Loucy (cell line): Measurements from ENCODE around the gene ETNK2.

Experiments
- H2AFZ ChIP-seq: fragments of 200-600 bp; sonication (generic); 2 replicates; pipeline ENCODE4 v1.6.0; 2016; ENCODE audit warnings: antibody characterized with exemption, mild to moderate bottlenecking, low read length, moderate library complexity
- H3F3A ChIP-seq: fragments of 200-600 bp; 2 replicates; pipeline ENCODE4 v1.6.0; 2016; ENCODE audit warnings: antibody characterized with exemption, low read depth, mild to moderate bottlenecking
- H3K27me3 ChIP-seq: fragments of 200-600 bp; sonication (generic); 2 replicates; pipeline ENCODE4 v1.6.1; 2014; ENCODE audit warnings: low read length, mild to moderate bottlenecking; ENCODE audit not compliant: insufficient read depth, poor library complexity, severe bottlenecking
- H3K36me3 ChIP-seq: fragments of 200-600 bp; sonication (generic); 2 replicates; pipeline ENCODE4 v1.6.1; 2016; ENCODE audit warnings: low read length; ENCODE audit not compliant: insufficient read depth
- H3K4me1 ChIP-seq: fragments of 200-600 bp; sonication (generic); 2 replicates; pipeline ENCODE4 v1.5.1; 2014; ENCODE audit warnings: low read length, mild to moderate bottlenecking; ENCODE audit not compliant: insufficient read depth, poor library complexity, severe bottlenecking
- H3K4me2 ChIP-seq: fragments of 200-600 bp; sonication (generic); 2 replicates; pipeline ENCODE4 v1.6.0; 2014; ENCODE audit warnings: antibody characterized with exemption, low read length, low read depth, mild to moderate bottlenecking; ENCODE audit not compliant: poor library complexity, severe bottlenecking
- H3K4me3 ChIP-seq: fragments of 200-600 bp; sonication (generic); 2 replicates; pipeline ENCODE4 v1.5.1; 2014; ENCODE audit warnings: low read length, mild to moderate bottlenecking, mixed read lengths; ENCODE audit not compliant: poor library complexity, severe bottlenecking
- H3K79me2 ChIP-seq: fragments of 200-600 bp; sonication (generic); 2 replicates; pipeline ENCODE4 v1.6.1; 2014; ENCODE audit warnings: low read length; ENCODE audit not compliant: insufficient read depth
- H3K9ac ChIP-seq: fragments of 200-600 bp; sonication (generic); 2 replicates; pipeline ENCODE4 v1.6.0; 2014; ENCODE audit warnings: mild to moderate bottlenecking, low read depth, low read length, moderate library complexity; ENCODE audit not compliant: poor library complexity, severe bottlenecking
- H3K9me2 ChIP-seq: fragments of 200-600 bp; sonication (generic); replicated peaks from 2 replicates; pipeline ENCODE4 v1.6.1; 2016; ENCODE audit warnings: low read depth, low read length, mixed read lengths
- H3K9me3 ChIP-seq: fragments of 200-600 bp; sonication (generic); 2 replicates; pipeline ENCODE4 v1.6.1; 2014; ENCODE audit warnings: mild to moderate bottlenecking, antibody characterized with exemption, low read length, low read depth; ENCODE audit not compliant: insufficient read depth
- H4K20me1 ChIP-seq: fragments of 200-600 bp; sonication (generic); 2 replicates; pipeline ENCODE4 v1.6.0; 2014; ENCODE audit warnings: antibody characterized with exemption, low read length, mild to moderate bottlenecking; ENCODE audit not compliant: insufficient read depth, poor library complexity, severe bottlenecking
- EZH2phosphoT487 ChIP-seq: fragments of 200-600 bp; IDR thresholded peaks from 2 replicates; pipeline ENCODE4 v1.6.1; 2018; ENCODE audit warnings: antibody characterized with exemption, mild to moderate bottlenecking, moderate library complexity, borderline replicate concordance
- TF ChIP-seq, protein P1 (sequence below): fragments of 200-600 bp; sonication (generic); conservative IDR thresholded peaks from 2 replicates; pipeline ENCODE4 v1.5.1; 2014; ENCODE audit warnings: mild to moderate bottlenecking, antibody characterized with exemption, low read length

ETNK2 gene

DNA sequence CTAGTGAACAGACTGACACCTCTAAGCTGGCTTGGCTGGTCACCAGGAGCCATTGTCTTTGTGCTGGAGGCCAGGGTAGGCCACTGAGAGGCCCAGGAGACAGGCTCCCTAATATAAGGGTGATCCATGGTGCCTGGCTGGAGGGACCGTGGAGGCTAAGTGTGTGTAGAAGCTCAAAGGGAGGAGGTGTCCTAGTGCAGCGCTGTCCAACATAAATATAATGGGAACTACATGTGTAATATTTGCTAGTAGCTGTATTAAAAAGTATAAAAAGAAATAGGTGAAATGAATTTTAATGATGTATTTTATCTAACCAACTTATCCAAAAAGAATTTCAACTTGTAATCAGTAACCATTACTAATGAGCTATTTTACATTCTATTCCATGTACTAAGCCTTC is 44.0 kb downstream of the ETNK2 start:
- Histone ChIP-seq H3K4me2 (peak overlapping the region; percentile 78), H3K9ac (no peak overlapping the region), H3K36me3 (no peaks in the 10 kb centered on the region), H3F3A (peaks cover 24% of the 10 kb centered on the region), H4K20me1 (no peaks in the 10 kb centered on the region), H3K9me2 (no peaks in the 10 kb centered on the region), H3K27me3 (no peaks in the 10 kb centered on the region), H3K4me1 (peaks cover 59% of the 10 kb centered on the region), H2AFZ (no peak overlapping the region), H3K79me2 (peaks cover 27% of the 10 kb centered on the region), H3K9me3 (no peaks in the 10 kb centered on the region), H3K4me3 (no peak overlapping the region)
- TF ChIP-seq, protein P1, sequence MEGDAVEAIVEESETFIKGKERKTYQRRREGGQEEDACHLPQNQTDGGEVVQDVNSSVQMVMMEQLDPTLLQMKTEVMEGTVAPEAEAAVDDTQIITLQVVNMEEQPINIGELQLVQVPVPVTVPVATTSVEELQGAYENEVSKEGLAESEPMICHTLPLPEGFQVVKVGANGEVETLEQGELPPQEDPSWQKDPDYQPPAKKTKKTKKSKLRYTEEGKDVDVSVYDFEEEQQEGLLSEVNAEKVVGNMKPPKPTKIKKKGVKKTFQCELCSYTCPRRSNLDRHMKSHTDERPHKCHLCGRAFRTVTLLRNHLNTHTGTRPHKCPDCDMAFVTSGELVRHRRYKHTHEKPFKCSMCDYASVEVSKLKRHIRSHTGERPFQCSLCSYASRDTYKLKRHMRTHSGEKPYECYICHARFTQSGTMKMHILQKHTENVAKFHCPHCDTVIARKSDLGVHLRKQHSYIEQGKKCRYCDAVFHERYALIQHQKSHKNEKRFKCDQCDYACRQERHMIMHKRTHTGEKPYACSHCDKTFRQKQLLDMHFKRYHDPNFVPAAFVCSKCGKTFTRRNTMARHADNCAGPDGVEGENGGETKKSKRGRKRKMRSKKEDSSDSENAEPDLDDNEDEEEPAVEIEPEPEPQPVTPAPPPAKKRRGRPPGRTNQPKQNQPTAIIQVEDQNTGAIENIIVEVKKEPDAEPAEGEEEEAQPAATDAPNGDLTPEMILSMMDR, result no peak
- TF ChIP-seq EZH2phosphoT487, result no peak

DNA sequence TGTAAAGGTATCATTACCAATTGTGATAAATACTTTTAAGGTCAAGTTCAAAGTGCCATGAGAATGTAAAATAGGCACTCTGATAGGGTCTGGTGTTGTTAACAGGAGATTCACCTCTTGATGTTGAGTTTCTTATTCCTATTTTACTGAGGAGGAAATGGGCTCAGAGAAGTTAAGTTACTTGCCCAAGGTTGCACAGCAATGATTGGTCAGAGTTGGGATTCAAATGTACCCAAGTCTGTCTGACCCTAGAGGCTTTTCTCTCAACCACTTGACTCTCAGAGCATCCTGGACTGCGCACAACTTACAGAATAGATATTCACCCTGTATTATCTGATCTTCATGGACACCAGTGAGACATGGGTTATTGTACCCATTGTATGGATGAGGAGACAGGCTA is 45.0 kb downstream of the ETNK2 start:
- H2AFZ ChIP-seq, result no peak overlapping the region
- no peaks in the 10 kb centered on the region for H3K9me3 ChIP-seq
- peak overlapping the region; percentile 73 for H3K9ac ChIP-seq
- peak overlapping the region; percentile 75 for H3K4me3 ChIP-seq
- TF ChIP-seq, protein P1, result no peak
- no peak for TF ChIP-seq EZH2phosphoT487
- no peaks in the 10 kb centered on the region for H3K27me3 ChIP-seq
- H4K20me1 ChIP-seq, result no peaks in the 10 kb centered on the region
- H3K36me3 ChIP-seq, result no peaks in the 10 kb centered on the region
- H3K79me2 ChIP-seq, result peaks cover 27% of the 10 kb centered on the region
- H3K9me2 ChIP-seq, result no peaks in the 10 kb centered on the region
- H3K4me1 ChIP-seq, result peaks cover 66% of the 10 kb centered on the region
- peak overlapping the region; percentile 78 for H3K4me2 ChIP-seq
- peaks cover 30% of the 10 kb centered on the region for H3F3A ChIP-seq

DNA sequence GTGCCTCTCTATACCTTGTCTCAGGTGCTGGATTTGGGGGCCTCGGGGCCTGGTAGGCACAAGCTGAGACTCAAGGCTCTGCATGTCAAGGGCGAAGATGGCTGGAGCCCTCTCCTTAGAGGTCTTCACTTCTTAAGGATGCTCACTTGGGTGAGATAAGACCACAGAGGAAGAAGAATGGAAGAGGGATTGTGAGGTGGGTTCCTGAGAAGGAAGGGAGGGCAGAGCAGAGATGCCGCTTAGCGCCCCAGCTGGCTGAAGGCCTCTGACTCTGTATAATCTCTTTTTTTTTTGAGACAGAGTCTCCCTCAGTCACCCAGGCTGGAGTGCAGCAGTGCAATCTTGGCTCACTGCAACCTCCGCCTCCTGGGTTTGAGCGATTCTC is 46.7 kb downstream of the ETNK2 start:
- peak overlapping the region; percentile 78 for H3K4me2 ChIP-seq

More for the DNA sequence above, 46.7 kb downstream of the ETNK2 start:
- H3K9me2 ChIP-seq, result no peaks in the 10 kb centered on the region
- no peaks in the 10 kb centered on the region for H3K27me3 ChIP-seq
- H2AFZ ChIP-seq, result peak overlapping the region; percentile 26; the same call in 1 of the 2 replicates
- no peaks in the 10 kb centered on the region for H4K20me1 ChIP-seq
- H3K9me3 ChIP-seq, result no peaks in the 10 kb centered on the region
- peaks cover 79% of the 10 kb centered on the region for H3K4me1 ChIP-seq
- H3K79me2 ChIP-seq, result peaks cover 27% of the 10 kb centered on the region
- TF ChIP-seq, protein P1, result peak; percentile 21; the same call in 1 of the 2 replicates
- TF ChIP-seq EZH2phosphoT487, result no peak
- H3K36me3 ChIP-seq, result no peaks in the 10 kb centered on the region
- H3F3A ChIP-seq, result peaks cover 33% of the 10 kb centered on the region
- H3K9ac ChIP-seq, result peak overlapping the region; percentile 73
- H3K4me3 ChIP-seq, result peak overlapping the region; percentile 75
